SHP77 (cell line): ENCODE measurements around the gene THSD7B.

Experiments
- DNase-seq, 2 experiments: peaks; one replicate each; lab custom pipeline; 2025; lab: John Stamatoyannopoulos, UW

Gene THSD7B

GRCh38 chr2:137700681-137701080, 935.3 kb downstream of the THSD7B start:
- no peak for DNase-seq

- DNase-seq = no peak
Observed at GRCh38 chr2:137705296-137705695, 940.0 kb downstream of the THSD7B start.

GRCh38 chr2:137706786-137707613, 941.7 kb downstream of the THSD7B start:
- DNase-seq = peak in 1 of 2 experiments; percentile 19

- DNase-seq = peak in 1 of 2 experiments; percentile 38
Observed at GRCh38 chr2:137708311-137708710, 943.0 kb downstream of the THSD7B start.

GRCh38 chr2:137715731-137716191, 950.4 kb downstream of the THSD7B start:
- no peak for DNase-seq

- DNase-seq = no peak
Observed at GRCh38 chr2:137718786-137719185, 953.4 kb downstream of the THSD7B start.

- DNase-seq = no peak
Observed at GRCh38 chr2:137721733-137722132, 956.4 kb downstream of the THSD7B start.

- DNase-seq = no peak
Observed at GRCh38 chr2:137724912-137725311, 959.6 kb downstream of the THSD7B start.
